ENCODE data around the gene PABPC1L2A.
"Not testable (repeated sequence)": the region's sequence is repeated elsewhere in the genome, so short reads cannot be mapped to it uniquely, and the experiment has no call there.

The PABPC1L2A gene

DNA sequence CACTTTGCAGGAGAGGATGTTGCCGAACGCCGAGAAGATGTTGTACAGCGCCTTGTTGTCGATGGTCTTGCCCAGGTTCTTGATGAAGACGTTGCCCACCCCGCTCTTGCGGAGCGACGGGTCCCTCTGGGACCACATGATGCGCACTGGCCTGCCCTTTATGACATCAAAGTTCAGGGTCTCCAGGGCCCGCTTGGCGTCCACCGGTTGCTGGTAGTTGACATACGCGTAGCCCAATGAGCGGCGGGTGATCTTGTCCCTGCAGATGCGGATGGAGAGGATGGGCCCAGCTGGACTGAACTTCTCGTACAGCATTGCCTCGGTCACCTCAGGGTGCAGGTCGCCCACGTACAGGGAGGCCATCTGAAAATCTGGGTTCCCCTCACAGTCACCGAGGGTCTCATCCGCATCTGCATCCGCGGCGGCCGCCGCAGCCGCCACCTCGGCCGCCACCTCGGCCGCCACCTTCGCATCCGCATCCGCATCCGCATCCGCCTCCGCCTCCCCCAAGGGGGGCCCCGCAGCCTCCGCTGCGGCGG is at the start of gene PABPC1L2A:
Gene PABPC1L2A (minus strand): TSS at position 489 of the 539 bp plus-strand sequence. CDS start 126 bp downstream, at position 363.
- DNase-seq (ENCODE audit: low read depth in 1 of 2, low spot score in 1 of 2); in situ Hi-C loops (cut with HindIII; ENCODE audit: low pct_unique_long_range_greater_than_20kb, low sequenced_read_pairs): not testable (repeated sequence)

DNA sequence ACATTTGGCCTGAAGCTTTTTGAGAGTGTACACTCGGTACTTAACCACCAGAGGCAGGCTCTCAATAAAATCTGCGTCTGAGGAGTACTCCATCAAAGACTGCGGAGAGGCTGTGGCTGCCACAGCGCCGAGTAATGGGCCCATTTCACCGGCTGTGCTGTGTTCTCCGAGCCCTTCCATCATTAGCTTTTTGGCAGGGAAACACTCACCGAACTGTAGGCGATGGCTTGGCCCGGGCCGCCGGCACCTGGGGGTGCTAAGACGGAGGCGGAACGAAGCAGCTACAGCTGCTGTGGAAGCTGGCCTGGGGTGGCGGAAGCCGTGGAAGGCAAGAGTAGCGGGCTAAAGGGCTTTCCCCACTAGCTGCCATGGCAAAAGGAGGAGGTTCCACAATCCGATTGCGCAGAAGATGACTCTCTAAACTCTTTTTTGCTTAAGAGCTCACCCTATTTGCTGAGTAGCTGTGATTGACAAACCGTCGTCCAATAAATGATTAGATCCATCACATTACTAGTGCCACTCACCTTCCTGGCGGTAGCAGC is 48.5 kb upstream of the PABPC1L2A start:
- TF ChIP-seq JUND (IDR thresholded peaks at IDR 0.05; ENCODE audit: low read depth): no peak
- peak; percentile 0 to 63 for DNase-seq (ENCODE audit: low read depth in 1 of 2, low spot score in 1 of 2)
- in situ Hi-C loops (cut with HindIII; ENCODE audit: low pct_unique_long_range_greater_than_20kb, low sequenced_read_pairs): no loop called here

DNA sequence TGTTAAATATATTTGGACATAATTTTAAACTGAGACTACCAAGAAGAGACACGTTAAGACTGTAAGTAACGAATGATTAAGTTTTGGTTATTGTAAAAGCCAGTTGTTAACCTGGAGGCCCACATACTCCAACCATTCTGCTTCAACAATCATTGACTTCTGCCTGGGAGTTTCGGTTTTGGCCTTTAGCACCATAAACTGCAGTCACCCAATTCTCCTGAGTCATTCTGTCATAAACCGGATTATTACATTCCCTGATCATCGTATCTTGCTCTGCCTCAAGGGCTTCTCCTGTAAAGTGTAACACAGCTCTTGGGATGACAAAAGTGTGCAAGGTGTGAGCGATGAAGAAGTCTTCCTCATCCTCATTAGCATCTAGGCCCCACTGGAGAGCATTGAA is 46.9 kb upstream of the PABPC1L2A start:
- no peak for TF ChIP-seq JUND (IDR thresholded peaks at IDR 0.05; ENCODE audit: low read depth)
- no peak for DNase-seq (ENCODE audit: low read depth in 1 of 2, low spot score in 1 of 2)
- in situ Hi-C loops (cut with HindIII; ENCODE audit: low pct_unique_long_range_greater_than_20kb, low sequenced_read_pairs): no loop called here

DNA sequence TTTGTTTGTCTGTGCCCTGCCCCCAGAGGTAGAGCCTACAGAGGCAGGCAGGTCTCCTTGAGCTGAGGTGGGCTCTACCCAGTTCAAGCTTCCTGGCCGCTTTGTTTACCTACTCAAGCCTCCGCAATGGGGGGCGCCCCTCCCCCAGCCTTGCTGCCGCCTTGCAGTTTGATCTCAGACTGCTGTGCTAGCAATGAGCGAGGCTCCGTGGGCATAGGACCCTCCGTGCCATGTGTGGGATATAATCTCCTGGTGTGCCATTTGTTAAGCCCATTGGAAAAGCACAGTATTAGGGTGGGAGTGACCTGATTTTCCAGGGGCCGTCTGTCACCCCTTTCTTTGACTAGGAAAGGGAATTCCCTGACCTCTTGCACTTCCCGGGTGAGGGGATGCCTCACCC is 20.2 kb upstream of the PABPC1L2A start:
- DNase-seq (ENCODE audit: low read depth in 1 of 2, low spot score in 1 of 2); in situ Hi-C loops (cut with HindIII; ENCODE audit: low pct_unique_long_range_greater_than_20kb, low sequenced_read_pairs): not testable (repeated sequence)

DNA sequence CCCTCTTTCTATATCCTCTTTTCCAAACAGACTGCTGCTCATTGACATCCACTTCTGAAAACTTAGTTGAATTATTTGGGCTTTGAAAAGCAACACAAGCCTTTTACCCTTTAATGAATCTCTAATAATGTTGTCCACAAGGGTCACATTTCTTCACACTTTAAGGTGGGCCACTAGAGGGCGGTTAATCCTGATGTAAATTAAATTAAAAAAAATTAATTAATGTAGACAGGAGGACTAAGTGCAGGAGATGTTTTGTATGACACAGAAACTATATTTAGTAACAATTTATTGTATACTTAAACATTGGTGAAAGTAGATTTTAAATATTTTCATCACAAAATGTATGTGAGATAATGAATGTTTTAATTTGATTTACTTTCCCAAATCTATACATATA is 7.5 kb upstream of the PABPC1L2A start:
- DNase-seq (ENCODE audit: low read depth in 1 of 2, low spot score in 1 of 2); in situ Hi-C loops (cut with HindIII; ENCODE audit: low pct_unique_long_range_greater_than_20kb, low sequenced_read_pairs): not testable (repeated sequence)

DNA sequence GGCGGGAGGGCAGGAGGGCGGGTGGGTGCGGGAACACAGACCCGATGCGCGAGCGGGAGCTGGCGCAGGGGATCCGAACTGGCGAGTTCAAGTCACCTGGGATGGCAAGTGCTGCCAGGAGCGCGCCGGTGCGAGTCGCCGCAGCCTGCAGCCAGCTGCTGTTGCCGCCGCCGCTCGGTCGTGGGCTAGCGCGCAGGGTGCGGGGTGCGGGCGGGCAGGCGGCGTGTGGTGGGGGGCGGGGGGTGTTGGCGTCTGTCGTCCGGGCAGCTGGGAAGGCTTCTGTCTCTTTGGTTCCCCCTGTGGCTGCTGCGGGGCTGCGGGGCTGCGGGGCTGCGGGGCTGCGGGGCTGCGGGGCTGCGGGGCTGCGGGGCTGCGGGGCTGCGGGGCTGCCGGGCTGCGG is 572 bp upstream of the PABPC1L2A start:
- in situ Hi-C loops (cut with HindIII; ENCODE audit: low pct_unique_long_range_greater_than_20kb, low sequenced_read_pairs): not testable (repeated sequence)

DNA sequence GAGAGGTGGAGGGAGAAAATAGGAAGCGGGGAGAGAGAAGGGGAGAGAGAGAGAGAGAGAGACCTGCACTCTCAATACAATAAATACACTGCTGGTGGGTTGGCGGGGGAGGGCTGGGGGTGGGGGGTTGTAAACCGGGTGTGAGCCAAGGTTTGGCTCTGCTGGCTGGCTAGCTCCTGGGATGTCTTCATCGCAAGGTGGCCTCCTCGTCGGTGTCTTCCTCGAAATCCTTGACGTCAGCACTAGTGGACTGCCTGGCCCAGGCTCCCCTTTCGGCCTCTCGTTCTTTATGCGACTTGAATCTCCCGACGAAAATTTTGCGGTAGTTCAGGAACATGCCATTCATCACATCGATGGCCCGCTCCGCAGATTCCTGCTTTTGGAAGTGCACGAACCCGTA is 715 bp downstream of the PABPC1L2A start:
- DNase-seq (ENCODE audit: low read depth in 1 of 2, low spot score in 1 of 2); in situ Hi-C loops (cut with HindIII; ENCODE audit: low pct_unique_long_range_greater_than_20kb, low sequenced_read_pairs): not testable (repeated sequence)

More for the DNA sequence above, 572 bp upstream of the PABPC1L2A start:
- not testable (repeated sequence) for DNase-seq (ENCODE audit: low read depth in 1 of 2, low spot score in 1 of 2)

DNA sequence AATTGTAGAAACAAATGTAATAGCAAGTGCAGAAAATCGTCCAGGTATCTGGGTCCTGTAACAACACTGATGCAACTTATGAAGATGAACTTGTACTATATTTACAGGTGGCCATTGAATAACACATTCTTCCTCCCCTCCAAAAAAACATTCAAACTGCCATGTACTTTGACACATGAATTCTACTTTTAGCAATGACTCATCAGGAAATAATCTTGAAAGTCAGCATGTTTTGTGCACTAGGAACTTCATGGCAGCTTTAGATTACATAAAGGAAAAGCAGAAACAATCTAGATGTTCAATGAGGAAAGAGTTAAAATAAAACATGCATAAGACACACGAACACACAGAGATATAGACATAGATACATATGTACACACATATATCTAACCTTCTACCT is 2.5 kb downstream of the PABPC1L2A start:
- DNase-seq (ENCODE audit: low read depth in 1 of 2, low spot score in 1 of 2): no peak
- in situ Hi-C loops (cut with HindIII; ENCODE audit: low pct_unique_long_range_greater_than_20kb, low sequenced_read_pairs): no loop called here

DNA sequence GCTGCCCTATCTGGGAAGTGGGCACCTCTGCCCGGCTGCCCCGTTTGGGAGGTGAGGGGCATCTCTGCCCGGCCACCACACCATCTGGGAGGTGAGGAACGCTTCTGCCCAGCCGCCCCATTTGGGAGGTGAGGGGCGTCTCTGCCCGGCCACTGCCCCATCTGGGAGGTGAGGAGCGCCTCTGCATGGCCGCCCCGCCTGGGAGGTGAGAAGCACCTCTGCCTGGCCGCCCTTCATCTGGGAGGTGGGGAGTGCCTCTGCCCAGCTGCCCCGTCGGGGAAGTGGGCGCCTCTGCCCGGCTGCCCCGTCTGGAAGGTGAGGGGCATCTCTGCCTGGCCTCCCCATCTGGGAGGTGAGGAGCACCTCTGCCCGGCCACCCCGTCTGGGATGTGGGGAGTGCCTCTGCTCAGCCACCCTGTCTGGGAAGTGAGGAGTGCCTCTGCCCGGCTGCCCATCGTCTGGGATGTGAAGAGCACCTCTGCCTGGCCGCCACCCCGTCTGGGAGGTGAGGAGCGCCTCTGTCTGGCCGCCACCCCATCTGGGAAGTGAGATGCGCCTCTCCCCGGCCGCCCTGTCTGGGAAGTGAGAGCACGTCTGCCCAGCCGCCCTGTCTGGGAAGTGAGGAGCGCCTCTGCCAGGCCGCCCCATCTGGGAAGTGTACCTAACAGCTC is 9.8 kb downstream of the PABPC1L2A start:
- TF ChIP-seq JUND (IDR thresholded peaks at IDR 0.05; ENCODE audit: low read depth): no peak
- DNase-seq (ENCODE audit: low read depth in 1 of 2, low spot score in 1 of 2): no peak
- in situ Hi-C loops (cut with HindIII; ENCODE audit: low pct_unique_long_range_greater_than_20kb, low sequenced_read_pairs): no loop called here

More for the DNA sequence above, 2.5 kb downstream of the PABPC1L2A start:
- TF ChIP-seq JUND (IDR thresholded peaks at IDR 0.05; ENCODE audit: low read depth): no peak

DNA sequence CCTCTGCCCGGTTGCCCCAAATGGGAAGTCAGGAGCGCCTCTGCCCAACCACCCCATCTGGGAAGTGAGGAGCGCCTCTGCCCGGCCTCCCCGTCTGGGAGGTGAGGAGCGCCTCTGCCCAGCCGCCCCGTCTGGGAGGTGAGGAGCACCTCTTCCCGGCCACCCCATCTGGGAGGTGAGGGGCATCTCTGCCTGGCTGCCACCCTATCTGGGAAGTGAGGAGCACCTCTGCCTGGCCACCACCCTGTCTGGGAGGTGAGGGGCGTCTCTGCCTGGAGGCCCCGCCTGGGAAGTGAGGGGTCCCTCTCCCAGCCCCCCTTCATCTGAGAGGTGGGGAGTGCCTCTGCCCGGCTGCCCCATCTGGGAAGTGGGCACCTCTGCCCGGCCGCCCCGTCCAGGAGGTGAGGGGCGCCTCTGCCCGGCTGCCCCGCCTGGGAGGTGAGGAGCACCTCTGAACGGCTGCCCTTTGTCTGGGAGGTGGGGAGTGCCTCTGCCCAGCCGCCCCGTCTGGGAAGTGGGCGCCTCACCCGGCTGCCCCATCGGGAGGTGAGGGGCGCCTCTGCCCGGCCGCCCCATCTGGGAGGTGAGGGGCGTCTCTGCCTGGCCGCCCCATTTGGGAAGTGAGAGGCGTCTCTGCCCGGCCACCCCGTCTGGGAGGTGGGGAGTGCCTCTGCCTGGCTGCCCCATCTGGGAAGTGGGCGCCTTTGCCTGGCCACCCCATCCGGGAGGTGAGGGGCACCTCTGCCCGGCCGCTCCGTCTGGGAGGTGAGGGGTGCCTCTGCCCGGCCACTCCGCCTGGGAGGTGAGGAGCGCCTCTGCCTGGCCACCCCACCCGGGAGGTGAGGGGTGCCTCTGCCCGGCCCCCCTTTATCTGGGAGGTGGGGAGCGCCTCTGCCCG is 10.6 kb downstream of the PABPC1L2A start:
- TF ChIP-seq JUND (IDR thresholded peaks at IDR 0.05; ENCODE audit: low read depth): no peak
- DNase-seq (ENCODE audit: low read depth in 1 of 2, low spot score in 1 of 2): no peak
- in situ Hi-C loops (cut with HindIII; ENCODE audit: low pct_unique_long_range_greater_than_20kb, low sequenced_read_pairs): no loop called here

DNA sequence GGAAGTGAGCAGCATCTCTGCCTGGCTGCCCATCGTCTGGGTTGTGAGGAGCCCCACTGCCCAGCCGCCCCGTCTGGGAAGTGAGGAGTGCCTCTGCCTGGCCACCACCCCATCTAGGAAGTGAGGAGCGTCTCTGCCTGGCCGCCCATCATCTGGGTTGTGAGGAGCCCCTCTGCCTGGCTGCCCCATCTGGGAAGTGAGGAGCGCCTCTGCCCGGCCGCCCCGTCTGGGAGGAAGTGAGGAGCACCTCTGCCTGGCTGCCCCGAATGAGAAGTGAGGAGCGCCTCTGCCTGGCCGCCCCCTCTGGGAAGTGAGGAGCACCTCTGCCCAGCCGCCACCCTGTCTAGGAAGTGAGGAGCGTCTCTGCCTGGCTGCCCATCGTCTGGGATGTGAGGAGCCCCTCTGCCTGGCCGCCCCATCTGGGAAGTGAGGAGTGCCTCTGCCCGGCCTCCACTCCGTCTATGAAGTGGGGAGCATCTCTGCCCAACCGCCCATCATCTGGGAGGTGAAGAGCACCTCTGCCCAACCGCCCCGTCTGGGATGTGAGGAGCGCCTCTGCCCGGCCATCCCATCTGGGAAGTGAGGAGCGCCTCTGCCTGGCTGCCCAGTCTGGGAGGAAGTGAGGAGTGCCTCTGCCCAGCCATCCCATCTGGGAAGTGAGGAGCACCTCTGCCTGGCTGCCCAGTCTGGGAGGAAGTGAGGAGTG is 11.4 kb downstream of the PABPC1L2A start:
- DNase-seq (ENCODE audit: low read depth in 1 of 2, low spot score in 1 of 2); in situ Hi-C loops (cut with HindIII; ENCODE audit: low pct_unique_long_range_greater_than_20kb, low sequenced_read_pairs): not testable (repeated sequence)

DNA sequence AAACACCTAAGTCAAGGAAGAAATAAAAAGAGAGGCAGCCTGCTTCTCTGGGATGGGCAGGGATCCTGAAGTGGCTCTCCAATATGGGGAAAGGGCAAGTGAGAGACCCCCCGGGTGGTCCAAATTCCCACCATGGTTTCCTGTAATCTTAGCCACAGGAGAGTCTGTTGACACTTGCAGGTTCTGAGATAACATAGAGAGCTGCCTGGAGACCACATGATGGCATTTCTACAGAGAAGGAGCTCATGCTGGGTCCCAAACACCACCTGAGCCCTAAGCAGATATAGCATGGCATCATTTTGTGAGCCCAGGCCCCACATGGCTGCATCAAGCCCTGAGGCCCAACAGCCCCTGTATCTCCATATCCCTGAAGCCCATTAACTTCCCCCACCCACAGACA is 50.4 kb downstream of the PABPC1L2A start:
- in situ Hi-C loops (cut with HindIII; ENCODE audit: low pct_unique_long_range_greater_than_20kb, low sequenced_read_pairs): no loop called here
- TF ChIP-seq JUND (IDR thresholded peaks at IDR 0.05; ENCODE audit: low read depth): no peak
- DNase-seq (ENCODE audit: low read depth in 1 of 2, low spot score in 1 of 2): no peak
